HepG2 (cell line): ENCODE data around the gene SERTAD2. TPM values are rescaled to one million over a fixed set of nuclear protein-coding genes. Genes with fewer than 3 reads are reported as not detected.
A peak's percentile ranks its signal among the peaks of the same experiment; 100 is the strongest.

Source experiments
- ATAC-seq: fragments of 200-7000 bp; cut with Tn5 transposase; 3 replicates; pipeline ENCODE4 v1.9.1; 2020; ENCODE audit warnings: mild to moderate bottlenecking, moderate library complexity
- BruUV-seq: library from RNA; stranded (reverse); fragments of 400-500 nt; replicated peaks from 2 replicates; lab custom pipeline; 2021; lab: Mats Ljungman, UMichigan
- CTCF ChIA-PET: fragments of 300-600 bp; formaldehyde crosslinking; extraction: SDS; loops from one replicate; lab custom pipeline; 2021; ENCODE audit warnings: low total read pairs, inconsistent platforms, low intra/inter-chr PET ratio; lab: Yijun Ruan, JAX
- POLR2A ChIA-PET: fragments of 350-600 bp; sonication (Branson Sonifier 250); formaldehyde crosslinking; loops from one replicate; lab custom pipeline; 2020; ENCODE audit warnings: antibody characterized with exemption, inconsistent platforms; lab: Yijun Ruan, JAX
- DNase-seq: peaks from one replicate; pipeline ENCODE4 v3.0.0-alpha.2; 2015; ENCODE audit warnings: low spot score
- FAIRE-seq: peaks from 3 replicates; lab custom pipeline; 2011; peaks lifted over from hg19 to GRCh38; lab: Jason Lieb, UNC
- H2AFZ ChIP-seq: one replicate; pipeline ENCODE4 v1.6.1; 2011; ENCODE audit warnings: low read length, inconsistent platforms
- H3K27ac ChIP-seq: fragments of 300-600 bp; 3 replicates; pipeline ENCODE4 v1.8.0; 2011; ENCODE audit warnings: mixed run types, mild to moderate bottlenecking, mixed read lengths, low read length, inconsistent platforms; ENCODE audit not compliant: insufficient read depth; ENCODE audit errors: extremely low read length
- H3K27me3 ChIP-seq, 2 experiments: fragments of 200-600 bp in 1 of 2; 2 replicates in 1 of 2; 3 replicates in 1 of 2; pipeline versions ENCODE4 v1.6.0 to v1.8.0; 2011; ENCODE audit warnings: low read length in 2 of 2, mild to moderate bottlenecking in 2 of 2, moderate library complexity in 2 of 2, inconsistent platforms in 1 of 2; ENCODE audit not compliant: insufficient read depth in 2 of 2, control insufficient read depth in 1 of 2
- H3K36me3 ChIP-seq, 2 experiments: fragments of 200-600 bp in 1 of 2; replicated peaks in 1 of 2; 2 replicates in 1 of 2; 3 replicates in 1 of 2; pipeline versions ENCODE4 v1.5.1 to v1.8.0; 2011; ENCODE audit warnings: low read length in 2 of 2, inconsistent platforms in 1 of 2; ENCODE audit not compliant: insufficient read depth in 2 of 2, control insufficient read depth in 1 of 2
- H3K4me1 ChIP-seq: 2 replicates; pipeline ENCODE4 v1.5.1; 2012; ENCODE audit warnings: low read length, inconsistent platforms; ENCODE audit not compliant: insufficient read depth
- H3K4me2 ChIP-seq: 2 replicates; pipeline ENCODE4 v1.6.0; 2011; ENCODE audit warnings: low read depth, low read length, inconsistent platforms
- H3K4me3 ChIP-seq, 3 experiments: fragments of 200-600 bp in 1 of 3; sonication (generic), shearing (Covaris generic) in 1 of 3; replicated peaks in 1 of 3; 2 replicates each; pipeline ENCODE4 v1.5.1; 2011 to 2016; ENCODE audit warnings: low read length in 3 of 3, inconsistent platforms in 2 of 3, low read depth in 2 of 3, mild to moderate bottlenecking in 2 of 3, control low read depth in 1 of 3, mixed read lengths in 1 of 3; ENCODE audit not compliant: insufficient read depth in 1 of 3
- H3K79me2 ChIP-seq: one replicate; pipeline ENCODE4 v1.6.1; 2011; ENCODE audit warnings: low read length, inconsistent platforms; ENCODE audit not compliant: insufficient read depth
- H3K9ac ChIP-seq: 2 replicates; pipeline ENCODE4 v1.6.0; 2011; ENCODE audit warnings: mild to moderate bottlenecking, low read depth, low read length, inconsistent platforms; ENCODE audit not compliant: insufficient read depth
- H3K9me3 ChIP-seq: 2 replicates; pipeline ENCODE4 v1.5.1; 2012; ENCODE audit warnings: mild to moderate bottlenecking, low read length
- H4K20me1 ChIP-seq: 2 replicates; pipeline ENCODE4 v1.6.0; 2011; ENCODE audit warnings: inconsistent platforms, mild to moderate bottlenecking, low read length, moderate library complexity; ENCODE audit not compliant: insufficient read depth
- ATF5 ChIP-seq: sonication (generic); formaldehyde crosslinking; IDR thresholded peaks from 2 replicates; pipeline ENCODE4 v1.4.0; 2020; ENCODE audit warnings: mild to moderate bottlenecking, low read depth, missing genetic modification reagents
- ATF7 ChIP-seq, 2 experiments: fragments of 450-650 bp in 1 of 2; sonication (generic) in 1 of 2; formaldehyde crosslinking in 1 of 2; IDR thresholded peaks; 2 replicates each; pipeline versions ENCODE4 v1.4.0 to v1.6.1; 2016 to 2020; ENCODE audit warnings: antibody characterized with exemption in 1 of 2, mild to moderate bottlenecking in 1 of 2, missing genetic modification reagents in 1 of 2
- BRD4 ChIP-seq: sonication (generic); formaldehyde crosslinking; IDR thresholded peaks from 2 replicates; pipeline ENCODE4 v1.4.0; 2020; ENCODE audit warnings: missing genetic modification reagents
- CBX5 ChIP-seq: sonication (generic); formaldehyde crosslinking; IDR thresholded peaks from 2 replicates; pipeline ENCODE4 v1.4.0; 2020; ENCODE audit warnings: missing genetic modification reagents, borderline replicate concordance
- ESRRA ChIP-seq: sonication (generic); formaldehyde crosslinking; IDR thresholded peaks from 2 replicates; pipeline ENCODE4 v1.5.1; 2020; ENCODE audit warnings: mild to moderate bottlenecking, low read depth, missing genetic modification reagents
- HNRNPUL1 ChIP-seq: fragments of 200-400 bp; formaldehyde crosslinking; IDR thresholded peaks from 2 replicates; pipeline ENCODE4 v1.6.1; 2017; ENCODE audit warnings: low read depth, mild to moderate bottlenecking, low read length, moderate library complexity
- KMT2A ChIP-seq: sonication (generic); formaldehyde crosslinking; IDR thresholded peaks from 2 replicates; pipeline ENCODE4 v1.4.0; 2020; ENCODE audit warnings: missing genetic modification reagents
- MTF2 ChIP-seq: sonication (generic); formaldehyde crosslinking; IDR thresholded peaks from 2 replicates; pipeline ENCODE4 v1.5.0; 2020; ENCODE audit warnings: missing genetic modification reagents, borderline replicate concordance
- SOX5 ChIP-seq: IDR thresholded peaks from 2 replicates; pipeline ENCODE4 v1.6.1; 2016; ENCODE audit warnings: borderline replicate concordance
- ZBTB49 ChIP-seq: sonication (generic); formaldehyde crosslinking; IDR thresholded peaks from 2 replicates; pipeline ENCODE4 v1.4.0; 2020; ENCODE audit warnings: missing genetic modification reagents, borderline replicate concordance
- ZBTB7A ChIP-seq: sonication (generic); formaldehyde crosslinking; IDR thresholded peaks from 2 replicates; pipeline ENCODE4 v1.8.0; 2022; ENCODE audit warnings: mild to moderate bottlenecking, missing genetic modification reagents
- ZNF264 ChIP-seq: sonication (generic); formaldehyde crosslinking; IDR thresholded peaks from 2 replicates; pipeline ENCODE4 v1.4.0; 2020; ENCODE audit warnings: missing genetic modification reagents
- ZNF333 ChIP-seq: sonication (generic); formaldehyde crosslinking; IDR thresholded peaks from 2 replicates; pipeline ENCODE4 v1.4.0; 2020; ENCODE audit warnings: mild to moderate bottlenecking, missing genetic modification reagents, borderline replicate concordance
- ZNF34 ChIP-seq: sonication (generic); formaldehyde crosslinking; IDR thresholded peaks from 2 replicates; pipeline ENCODE4 v1.4.0; 2020; ENCODE audit warnings: mild to moderate bottlenecking, missing genetic modification reagents, borderline replicate concordance
- ZNF598 ChIP-seq: sonication (generic); formaldehyde crosslinking; IDR thresholded peaks from 2 replicates; pipeline ENCODE4 v1.5.1; 2020; ENCODE audit warnings: mild to moderate bottlenecking, missing genetic modification reagents, borderline replicate concordance
- ZNF784 ChIP-seq: sonication (generic); formaldehyde crosslinking; IDR thresholded peaks from 2 replicates; pipeline ENCODE4 v1.5.1; 2020; ENCODE audit warnings: missing genetic modification reagents, mild to moderate bottlenecking, borderline replicate concordance
- WGBS: methylation state at CpG from one replicate; pipeline ENCODE4 v1.1.6; 2017; ENCODE audit warnings: low lambda C conversion rate; 5-methylcytosine and 5-hydroxymethylcytosine counted together
- in situ Hi-C: cut with HindIII; loops from 2 replicates; pipeline ENCODE4 v1.10.0; 2017; ENCODE audit warnings: low pct_unique_long_range_greater_than_20kb; ENCODE audit not compliant: extremely low pct_ligation_motif_present
- intact Hi-C: fragments of 100-400 bp; cut with micrococcal nuclease; formaldehyde crosslinking; loops from one replicate; pipeline ENCODE4 v1.10.0; 2022; ENCODE audit not compliant: unreplicated experiment
- polyA plus RNA-seq, 8 experiments: library from polyadenylated mRNA; depleted of rRNA in 3 of 8; stranded (reverse) in 7 of 8; unstranded in 1 of 8; fragments of >200 nt; fragmentation: Illumina TruSeq in 4 of 8; extraction: Trizol in 4 of 8; gene quantifications; 2 replicates each; pipeline versions ENCODE4 v1.2.1 to v1.2.3, GENCODE V29; 2011 to 2016; ENCODE audit warnings: low read depth in 4 of 8, missing spikeins in 1 of 8, mixed read lengths in 1 of 8; ENCODE audit not compliant: insufficient read depth in 1 of 8
- total RNA-seq, 5 experiments: library from RNA; depleted of rRNA; stranded (reverse); fragments of >200 nt; fragmentation: Illumina TruSeq; extraction: Trizol; gene quantifications; 2 replicates each; pipeline ENCODE4 v1.2.3, GENCODE V29; 2016; ENCODE audit warnings: low read depth in 1 of 5

The SERTAD2 gene
- total and polyA plus RNA-seq, 2 of the 13 experiments (the other 11 are each of a cell fraction or from before 2014, with no cell fraction given): 6.7 to 22.6 TPM

- TF ChIP-seq ZNF598 (CRISPR knock-in tag): peak; percentile 30; the same call in 1 of the 2 replicates
- TF ChIP-seq HNRNPUL1: no peak
- no peak for TF ChIP-seq ZNF264
These were observed 47.0 kb downstream of the SERTAD2 start (continued) for GRCh38 chr2:64606479-64607363.

GRCh38 chr2:64605991-64606478, 47.7 kb downstream of the SERTAD2 start:
- Histone ChIP-seq H2AFZ (no peak overlapping the region), H3K4me2 (peak overlapping the region; percentile 89), H3K9me3 (peaks cover 5% of the 10 kb centered on the region; the same call in 1 of the 2 replicates), H4K20me1 (no peaks in the 10 kb centered on the region), H3K4me3 (peak overlapping the region in 2 of 3 experiments; percentile 42 to 66; a peak in 3 of 6 replicates), H3K27me3 (no peaks in the 10 kb centered on the region), H3K4me1 (peaks cover 37% of the 10 kb centered on the region), H3K79me2 (no peaks in the 10 kb centered on the region), H3K36me3 (no peaks in the 10 kb centered on the region), H3K27ac (no peak overlapping the region), H3K9ac (peak overlapping the region; percentile 51; the same call in 1 of the 2 replicates)
- in situ Hi-C loops: loop anchor here (25.0 kb wide), 1 partner anchor 956 kb away; no protein-coding TSS in a partner anchor
- 43% methylated on average over 5 of the region's 5 CpGs for WGBS
- FAIRE-seq (peak; percentile 37), ATAC-seq (no peak), DNase-seq (no peak)
- no TSS peak for BruUV-seq
- intact Hi-C loops: loop anchor here (5.0 kb wide), 1 partner anchor 41 kb away; no protein-coding TSS in a partner anchor
- POLR2A ChIA-PET: interaction anchor here (1.4 to 3.2 kb wide), 3 partner anchors 24 to 145 kb away, joined by 7 to 19 read pairs (median 7); partner anchors contain the start of gene SERTAD2
- CTCF ChIA-PET: no interaction called here
- TF ChIP-seq ATF7 (IDR thresholded peaks at IDR 0.05) (no peak), ATF7 (CRISPR knock-in tag; IDR thresholded peaks at IDR 0.05) (peak; percentile 57; the same call in 1 of the 2 replicates), BRD4 (CRISPR knock-in tag) (no peak), ZBTB49 (CRISPR knock-in tag) (no peak), ATF5 (CRISPR knock-in tag) (peak; percentile 66; the same call in 1 of the 2 replicates), ZNF34 (CRISPR knock-in tag) (0 out of 2 replicates have a peak, but pooled peaks have one; percentile 22), ZNF333 (CRISPR knock-in tag) (0 out of 2 replicates have a peak, but pooled peaks have one; percentile 32), ESRRA (CRISPR knock-in tag) (0 out of 2 replicates have a peak, but pooled peaks have one; percentile 32), ZNF784 (CRISPR knock-in tag) (0 out of 2 replicates have a peak, but pooled peaks have one; percentile 9), KMT2A (no peak), MTF2 (CRISPR knock-in tag) (0 out of 2 replicates have a peak, but pooled peaks have one; percentile 22), SOX5 (CRISPR knock-in tag) (no peak), ZBTB7A (CRISPR knock-in tag) (0 out of 2 replicates have a peak, but pooled peaks have one; percentile 21), CBX5 (CRISPR knock-in tag) (no peak)
